Thoracic aorta (tissue), 2 donors: ENCODE data around the gene TIAM2. TPM values are rescaled to one million over a fixed set of nuclear protein-coding genes. Genes with fewer than 3 reads are reported as not detected.

Source experiments
- ATAC-seq: fragments of 150-250 bp; one replicate; pipeline ENCODE4 v1.8.0; 2017; ENCODE audit warnings: low read depth; ENCODE audit not compliant: insufficient number of reproducible peaks, low FRiP score
- DNase-seq: peaks from one replicate; pipeline ENCODE4 v3.0.0-alpha.2; 2020; ENCODE audit warnings: low spot score
- H3K27ac ChIP-seq, 2 donors: fragments of 200-600 bp; sonication (generic); 1 replicate in 1 of 2; 2 replicates in 1 of 2; pipeline ENCODE4 v1.5.1; 2016; ENCODE audit warnings: mild to moderate bottlenecking in 2 of 2, moderate library complexity in 2 of 2
- H3K27me3 ChIP-seq: fragments of 200-600 bp; sonication (generic); replicated peaks from 2 replicates; pipeline ENCODE4 v1.6.0; 2016; ENCODE audit warnings: mild to moderate bottlenecking; ENCODE audit not compliant: insufficient read depth
- H3K36me3 ChIP-seq: fragments of 200-600 bp; sonication (generic); one replicate; pipeline ENCODE4 v1.5.1; 2016
- H3K4me1 ChIP-seq, 2 donors: fragments of 200-600 bp; sonication (generic); 1 replicate in 1 of 2; 2 replicates in 1 of 2; pipeline versions ENCODE4 v1.5.1 to v1.6.0; 2016; ENCODE audit warnings: low read depth in 2 of 2, mild to moderate bottlenecking in 1 of 2; ENCODE audit not compliant: control insufficient read depth in 1 of 2
- H3K4me3 ChIP-seq: fragments of 200-600 bp; sonication (generic); 2 replicates; pipeline ENCODE4 v1.5.1; 2016; ENCODE audit warnings: mild to moderate bottlenecking
- H3K9me3 ChIP-seq: fragments of 200-600 bp; sonication (generic); 2 replicates; pipeline ENCODE4 v1.5.1; 2016
- CTCF ChIP-seq: fragments of 200-600 bp; sonication (generic); IDR thresholded peaks from one replicate; pipeline ENCODE4 v1.5.1; 2019; ENCODE audit warnings: antibody characterized with exemption
- total RNA-seq, 2 donors: library from RNA; depleted of rRNA; stranded (reverse); fragments of >200 nt; gene quantifications; one replicate each; pipeline versions ENCODE4 v1.1.0 to v1.2.3, GENCODE V29; 2016

TIAM2 gene
- total RNA-seq, 2 donors from 2014 or later = 17.8 to 22.1 TPM

DNA sequence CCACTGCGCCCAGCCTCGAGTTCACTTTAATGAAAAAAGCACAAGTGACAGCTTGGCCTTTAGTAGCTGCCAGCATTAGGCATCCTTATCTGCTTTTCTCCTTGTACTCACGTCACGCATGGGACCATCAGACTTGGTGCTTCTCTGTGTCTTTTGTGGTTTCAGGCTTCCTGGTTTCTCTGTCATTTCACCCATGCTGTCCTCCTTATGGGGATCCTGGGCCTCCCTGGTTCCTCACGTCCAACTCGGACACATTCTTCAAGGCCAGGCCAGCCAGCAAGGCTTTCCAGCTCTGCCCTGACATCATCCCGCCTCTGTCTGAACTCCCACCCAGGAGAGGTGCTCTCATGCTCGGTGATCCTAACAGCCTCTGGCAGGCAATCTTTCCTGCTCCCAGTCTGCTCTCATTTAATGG, 83.2 kb downstream of the TIAM2 start:
- TF ChIP-seq CTCF = no peak
- no peaks in the 10 kb centered on the region for H3K9me3 ChIP-seq
- H3K4me1 ChIP-seq = peaks cover 11 to 23% of the 10 kb centered on the region in 2 donors
- no peak for ATAC-seq
- no peaks in the 10 kb centered on the region for H3K36me3 ChIP-seq
- DNase-seq = no peak
- H3K4me3 ChIP-seq = no peak overlapping the region
- H3K27me3 ChIP-seq = no peaks in the 10 kb centered on the region
- peak overlapping the region in 1 of 2 donors; percentile 85 for H3K27ac ChIP-seq

DNA sequence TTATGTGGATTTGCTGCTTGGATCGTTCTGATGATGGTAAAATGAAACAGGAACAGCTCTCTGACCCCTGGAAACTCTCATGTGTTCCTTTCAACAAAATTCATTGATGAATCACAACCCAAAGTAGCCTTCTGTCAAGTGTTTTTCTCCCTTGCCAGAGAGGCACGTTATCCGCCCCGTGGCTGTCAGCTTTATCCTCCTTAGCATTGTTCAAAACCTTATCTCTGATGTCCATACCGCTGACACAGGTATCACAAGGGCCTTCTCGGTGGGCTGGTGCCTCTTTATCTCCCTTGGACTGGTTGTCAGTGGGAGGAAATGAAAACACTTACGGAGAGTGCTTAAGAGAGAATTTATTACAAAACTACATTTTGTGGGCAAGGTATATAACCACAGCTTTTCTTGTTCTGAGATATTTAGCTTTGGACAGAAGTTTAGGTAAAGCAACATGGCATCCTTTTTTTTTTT, 84.9 kb downstream of the TIAM2 start:
- Histone ChIP-seq H3K27ac (no peak overlapping the region), H3K36me3 (no peaks in the 10 kb centered on the region), H3K9me3 (no peaks in the 10 kb centered on the region), H3K27me3 (no peaks in the 10 kb centered on the region), H3K4me1 (peaks cover 11 to 26% of the 10 kb centered on the region in 2 donors), H3K4me3 (no peak overlapping the region)
- DNase-seq (no peak), ATAC-seq (no peak)
- TF ChIP-seq CTCF = no peak

DNA sequence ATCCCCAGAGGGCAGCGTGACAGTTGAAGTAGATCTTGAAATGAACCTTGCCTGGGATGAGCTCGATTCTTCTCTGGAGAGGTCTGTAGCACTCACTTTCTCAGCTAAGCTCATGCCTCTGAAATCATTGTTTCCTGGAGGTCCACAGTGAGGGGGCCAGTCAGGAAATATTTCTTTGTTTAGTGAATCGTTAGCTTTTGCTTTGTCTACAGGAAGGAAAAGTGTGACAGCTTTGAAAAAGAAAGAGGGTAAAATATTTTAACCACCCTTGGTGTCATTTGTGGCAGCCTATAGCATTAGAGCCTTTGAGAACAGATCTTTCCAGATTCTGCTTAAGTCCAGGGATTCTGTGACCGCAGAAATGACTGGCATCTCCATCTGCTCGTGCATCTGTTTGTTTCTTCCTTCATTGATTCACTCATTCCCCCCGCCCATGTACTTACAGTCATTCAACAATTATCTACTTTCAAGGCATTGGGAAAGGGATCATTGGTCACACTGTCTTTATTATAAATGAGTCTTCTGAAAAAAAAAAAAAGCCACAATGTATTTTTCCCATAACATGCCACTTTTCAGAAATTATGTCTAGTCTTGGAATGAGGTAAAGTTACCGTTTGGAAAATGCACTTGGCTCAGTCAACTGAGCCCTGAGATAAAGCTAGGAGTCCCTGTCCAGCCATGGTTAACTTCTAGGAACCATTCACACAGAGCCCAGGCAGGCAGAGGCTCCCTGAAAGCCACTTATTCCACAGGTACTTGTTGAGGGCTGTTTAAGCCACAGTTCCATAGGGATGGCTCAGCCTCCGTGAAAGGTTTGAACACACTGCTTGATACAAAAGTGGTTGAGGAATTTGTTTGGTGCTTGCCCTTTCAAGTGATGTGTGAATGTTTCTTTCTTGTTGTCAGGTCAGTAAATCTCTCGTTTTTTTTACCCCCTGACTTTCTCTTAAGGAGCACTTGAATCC, 86.0 kb downstream of the TIAM2 start:
- Histone ChIP-seq H3K4me1 (peaks cover 11 to 35% of the 10 kb centered on the region in 2 donors), H3K36me3 (no peaks in the 10 kb centered on the region), H3K27ac (no peak overlapping the region), H3K4me3 (no peak overlapping the region), H3K9me3 (no peaks in the 10 kb centered on the region), H3K27me3 (no peaks in the 10 kb centered on the region)
- no peak for TF ChIP-seq CTCF
- DNase-seq (no peak), ATAC-seq (no peak)

DNA sequence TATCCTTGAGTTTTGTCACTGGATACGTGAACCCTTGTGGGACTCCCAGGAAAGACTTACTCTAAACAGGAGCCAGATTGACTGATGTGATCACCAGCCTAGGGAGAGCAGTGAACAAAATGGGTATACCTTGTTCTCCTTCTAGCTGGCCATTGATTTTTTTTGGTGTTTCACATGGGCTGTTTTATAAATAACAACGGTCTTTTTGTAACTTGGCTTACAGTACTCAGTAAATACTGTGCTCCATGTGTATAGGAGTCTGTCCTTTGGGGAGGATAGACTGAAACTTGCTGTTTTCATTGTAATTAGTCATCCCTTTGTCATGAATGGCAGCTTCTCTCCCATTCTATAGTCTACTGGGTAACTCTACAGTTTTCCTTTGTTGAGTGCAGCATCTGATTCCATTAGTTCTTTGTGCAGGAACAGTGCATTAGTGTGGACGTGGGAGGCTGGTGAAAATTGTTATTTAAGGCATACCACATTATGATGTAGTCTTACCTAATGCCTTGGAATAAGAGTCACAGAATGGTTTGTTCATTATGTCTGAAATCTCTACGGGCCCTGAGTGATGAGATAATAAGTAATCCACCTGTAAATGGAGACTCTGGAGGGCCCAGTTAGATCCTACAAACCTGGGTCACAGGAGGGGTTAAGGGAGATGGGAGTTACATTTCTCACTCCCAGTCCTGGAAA, 89.5 kb downstream of the TIAM2 start:
- H3K36me3 ChIP-seq = no peaks in the 10 kb centered on the region
- DNase-seq = no peak

More for the DNA sequence above, 89.5 kb downstream of the TIAM2 start:
- Histone ChIP-seq H3K27me3 (no peaks in the 10 kb centered on the region), H3K9me3 (no peaks in the 10 kb centered on the region), H3K4me1 (peaks cover 0 to 11% of the 10 kb centered on the region in 2 donors), H3K27ac (no peak overlapping the region), H3K4me3 (no peak overlapping the region)
- TF ChIP-seq CTCF = no peak
- no peak for ATAC-seq
